CD4-positive, alpha-beta T cell treated with Interleukin-10 for 1 hour (primary cell): ENCODE results near the gene NBEA.
"Not testable (repeated sequence)": the region's sequence is repeated elsewhere in the genome, so short reads cannot be mapped to it uniquely, and the experiment has no call there.

Experiments used
- DNase-seq: peaks from one replicate; pipeline ENCODE4 v3.0.0-alpha.2; 2020

The NBEA gene

DNA sequence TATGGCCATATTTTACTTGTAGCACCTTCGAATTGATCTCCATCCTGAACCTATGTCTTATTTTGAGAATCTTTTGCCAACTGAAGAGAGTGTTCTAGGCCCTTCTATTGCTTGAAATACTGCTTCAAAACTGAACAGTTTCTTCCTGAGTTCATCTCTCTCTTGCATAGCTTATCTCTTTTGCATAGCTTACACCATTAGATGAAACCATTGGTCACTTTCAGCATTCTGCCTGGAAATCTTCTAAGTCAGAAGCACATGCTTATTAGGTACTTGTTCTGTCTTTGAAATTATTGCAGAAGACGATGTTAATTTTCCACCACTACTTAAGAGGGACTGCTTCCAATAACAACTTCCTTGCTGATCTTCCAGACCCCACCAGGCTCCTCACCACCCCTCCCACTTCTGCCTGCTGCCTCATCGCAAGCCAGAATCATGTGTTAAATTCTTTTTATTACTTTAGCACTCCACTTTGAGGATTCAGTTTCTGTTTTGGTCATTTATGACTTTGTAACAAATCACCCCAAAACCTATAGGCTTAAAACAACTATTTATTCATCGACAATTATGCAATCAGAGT lies 656.8 kb downstream of the NBEA start:
- no peak for DNase-seq

DNA sequence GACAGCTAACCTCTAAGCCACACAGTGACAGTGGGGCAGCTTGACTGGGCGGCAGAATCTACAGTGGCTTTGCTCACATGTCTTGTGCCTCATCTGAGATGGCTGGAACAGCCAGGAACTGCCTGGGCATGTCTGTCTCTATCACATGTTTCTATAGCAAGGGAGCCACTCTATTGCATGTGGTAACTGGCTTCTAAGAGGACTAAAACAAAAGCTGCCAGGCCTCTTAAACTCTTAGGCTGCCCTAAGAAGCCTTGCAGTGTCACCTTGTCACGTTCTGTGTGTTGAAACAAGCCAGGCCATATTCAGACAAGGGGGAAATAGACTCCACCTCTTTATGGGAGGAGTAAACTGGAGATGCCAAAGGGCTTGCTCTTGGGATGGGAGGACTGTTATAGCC lies 657.3 kb downstream of the NBEA start:
- DNase-seq, result no peak

GRCh38 chr13:35600137-35600536 lies 658.1 kb downstream of the NBEA start:
- no peak for DNase-seq

DNA sequence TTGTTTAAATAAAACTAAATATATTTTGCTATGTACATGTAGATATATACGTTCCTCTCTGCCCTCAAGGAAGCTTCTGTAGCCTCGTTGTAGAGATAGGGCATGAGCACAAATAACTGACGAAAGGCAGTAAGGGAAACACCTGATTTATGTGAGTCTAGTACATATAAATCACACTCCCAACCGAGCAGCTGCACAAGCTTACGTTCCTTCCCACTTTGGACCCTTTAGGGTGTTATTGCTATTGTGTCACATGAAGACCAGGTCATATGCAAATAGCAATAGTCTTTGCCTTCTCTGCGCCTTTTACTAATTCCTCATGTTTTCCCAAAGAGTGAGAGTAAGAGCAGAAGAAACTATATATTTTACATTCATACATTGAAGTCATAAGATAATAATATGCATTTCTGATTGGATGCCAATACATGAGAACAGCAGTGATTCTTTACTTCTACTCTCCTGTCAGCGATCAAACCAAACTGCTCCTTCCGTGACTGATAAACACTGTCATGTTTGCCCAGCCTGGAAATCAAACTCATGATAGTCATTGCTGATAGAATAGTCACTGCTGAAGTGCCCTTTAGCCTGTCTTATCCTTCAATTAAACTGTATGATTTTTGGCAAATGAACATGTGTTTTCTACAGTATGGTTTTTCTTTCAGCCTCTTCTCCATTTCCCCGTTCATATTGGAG lies 661.7 kb downstream of the NBEA start:
- no peak for DNase-seq

GRCh38 chr13:35614666-35615065 lies 672.6 kb downstream of the NBEA start:
- no peak for DNase-seq

- DNase-seq, result no peak
These were observed 675.4 kb downstream of the NBEA start for GRCh38 chr13:35617420-35617819.

GRCh38 chr13:35618565-35619083 lies 676.6 kb downstream of the NBEA start:
- DNase-seq, result no peak

GRCh38 chr13:35621989-35622388 lies 679.9 kb downstream of the NBEA start:
- no peak for DNase-seq

GRCh38 chr13:35629026-35629425 lies 687.0 kb downstream of the NBEA start:
- DNase-seq, result no peak

- DNase-seq, result no peak
These were observed 688.6 kb downstream of the NBEA start for GRCh38 chr13:35630551-35631275.

- no peak for DNase-seq
These were observed 689.6 kb downstream of the NBEA start for GRCh38 chr13:35631666-35632065.

DNA sequence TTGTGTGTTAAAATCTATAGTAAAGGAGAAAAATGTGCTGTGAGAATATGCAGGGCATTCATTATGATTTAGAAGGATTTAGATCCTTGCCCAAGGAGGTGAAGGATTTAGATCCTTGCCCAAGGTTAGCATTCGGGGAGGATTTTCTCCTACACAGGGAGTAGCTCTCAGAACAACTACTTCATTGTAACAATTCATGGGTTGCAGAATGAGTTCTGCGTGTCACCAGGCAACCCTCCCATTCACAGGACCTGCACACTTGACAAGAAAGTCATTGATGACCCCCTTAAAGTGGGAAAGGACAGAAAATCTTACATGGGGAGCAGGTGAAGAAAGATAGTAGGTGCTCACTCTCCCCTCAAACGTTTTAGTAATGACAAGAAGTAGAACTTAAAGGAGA lies 701.6 kb downstream of the NBEA start:
- DNase-seq, result no peak

DNA sequence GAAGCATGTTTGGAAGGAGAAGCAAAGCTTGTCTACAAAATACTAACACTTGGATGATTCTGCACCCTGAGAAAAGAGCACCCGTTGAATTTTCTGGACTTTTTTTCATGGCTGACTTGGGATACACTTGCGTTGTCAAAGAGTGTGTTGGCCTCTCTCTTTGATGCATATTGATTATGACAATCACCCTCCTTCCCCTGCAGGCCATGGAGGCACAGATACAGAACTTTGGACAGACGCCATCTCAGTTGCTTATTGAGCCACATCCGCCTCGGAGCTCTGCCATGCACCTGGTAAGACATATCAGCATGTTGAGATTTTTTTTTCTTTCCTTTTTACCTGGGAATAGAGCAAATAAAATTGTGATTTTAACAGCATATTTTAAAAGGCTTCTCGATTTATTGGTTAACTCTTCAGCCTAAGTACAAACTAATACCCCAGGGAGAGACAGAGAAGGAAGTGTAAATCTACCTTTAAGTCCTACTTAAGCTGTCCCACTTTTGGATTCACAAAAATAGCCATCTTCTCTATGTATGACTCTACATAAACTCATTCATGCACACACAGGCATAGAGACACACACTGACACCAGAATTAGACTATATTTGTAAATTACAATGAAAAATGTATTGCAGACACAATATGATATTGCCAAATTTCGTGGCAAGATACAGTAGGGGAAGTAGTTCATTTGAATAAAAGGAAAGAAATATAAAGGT lies 704.1 kb downstream of the NBEA start:
- DNase-seq, result no peak

DNA sequence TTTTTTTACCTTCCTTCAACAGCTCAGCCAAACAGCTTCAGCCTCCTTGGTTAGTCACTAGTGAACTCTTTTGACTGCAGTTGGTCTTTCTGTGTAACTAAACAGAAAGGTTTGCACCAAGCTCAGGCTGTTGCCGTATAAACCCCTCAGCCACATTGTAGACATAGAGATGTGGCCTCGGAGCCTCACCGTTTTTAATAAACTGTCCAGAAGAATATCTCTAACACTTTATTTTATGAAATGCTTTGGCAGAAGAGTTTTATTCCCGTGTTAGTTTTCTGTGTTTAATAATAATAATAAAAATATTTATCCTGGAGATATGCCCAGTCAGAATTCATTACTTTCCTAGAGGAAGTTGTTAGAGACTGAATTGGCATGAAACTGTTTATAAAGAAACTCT lies 706.1 kb downstream of the NBEA start:
- DNase-seq, result no peak

GRCh38 chr13:35649162-35649561 lies 707.1 kb downstream of the NBEA start:
- no peak for DNase-seq

DNA sequence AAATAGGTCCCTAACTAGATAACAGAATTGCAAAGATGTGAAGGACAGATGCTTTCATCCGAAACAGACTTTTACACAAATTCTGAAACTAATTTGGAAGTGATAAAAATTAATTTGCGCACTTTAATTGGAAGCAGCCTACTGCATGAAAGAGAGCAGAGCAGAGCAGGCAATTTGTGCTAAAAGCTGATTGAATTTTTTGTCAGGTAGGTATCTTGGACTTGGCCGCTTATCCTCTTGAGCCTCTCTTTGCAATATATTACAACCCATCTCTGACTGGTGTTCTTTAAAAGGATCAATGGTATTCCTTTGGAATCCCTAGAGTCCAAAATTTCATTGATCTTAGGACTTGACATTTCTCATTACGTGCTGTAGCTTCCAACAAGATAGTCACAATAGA lies 717.7 kb downstream of the NBEA start:
- no peak for DNase-seq

DNA sequence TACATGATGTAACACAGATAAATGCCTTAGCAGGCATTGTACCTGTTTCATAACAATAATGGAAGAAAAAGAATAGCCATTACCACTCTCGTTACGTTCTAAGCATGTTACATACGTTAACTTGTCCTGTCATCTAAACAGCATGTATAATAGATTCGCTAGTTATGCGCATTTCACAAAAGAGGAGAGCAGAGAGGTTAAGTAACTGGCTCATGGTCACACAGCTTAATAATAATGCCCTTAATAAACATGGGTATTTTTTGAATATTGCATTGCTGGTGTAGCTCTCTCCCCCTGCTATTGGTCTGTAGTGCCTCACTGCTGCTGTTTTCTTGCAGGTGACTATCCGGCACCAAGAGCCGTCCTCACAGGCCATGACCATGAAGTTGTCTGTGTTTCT lies 722.7 kb downstream of the NBEA start:
- DNase-seq, result no peak

- DNase-seq, result no peak
These were observed 727.3 kb downstream of the NBEA start for GRCh38 chr13:35669321-35669720.

GRCh38 chr13:35672611-35673010 lies 730.5 kb downstream of the NBEA start:
- DNase-seq, result no peak

- DNase-seq, result no peak
These were observed 733.6 kb downstream of the NBEA start for GRCh38 chr13:35675651-35676050.

DNA sequence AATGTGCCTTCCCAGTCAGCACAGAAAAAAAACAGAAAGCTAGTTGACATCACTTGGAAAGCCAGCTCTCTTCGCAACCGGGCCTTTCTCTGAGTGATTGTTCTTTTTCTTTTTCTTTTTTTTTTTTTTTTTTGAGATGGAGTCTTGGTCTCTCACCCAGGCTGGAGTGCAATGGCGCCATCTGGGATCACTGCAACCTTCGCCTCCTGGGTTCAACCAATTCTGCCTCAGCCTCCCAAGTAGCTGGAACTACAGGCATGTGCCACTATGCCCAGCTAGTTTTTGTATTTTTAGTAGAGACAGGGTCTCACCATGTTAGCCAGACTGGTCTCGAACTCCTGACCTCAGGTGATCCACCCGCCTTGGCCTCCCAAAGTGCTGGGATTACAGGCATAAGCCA lies 735.8 kb downstream of the NBEA start:
- not testable (repeated sequence) for DNase-seq

GRCh38 chr13:35681685-35682084 lies 739.6 kb downstream of the NBEA start:
- DNase-seq, result no peak

- no peak for DNase-seq
These were observed 742.4 kb downstream of the NBEA start for GRCh38 chr13:35684432-35684831.
